Measurements from ENCODE around the gene PNPLA7. TPM values are rescaled to one million over a fixed set of nuclear protein-coding genes. Genes with fewer than 3 reads are reported as not detected.

The PNPLA7 gene
- total and polyA plus RNA-seq, 10 of the 15 experiments (the other 5 are each of a cell fraction or from before 2014, with no cell fraction given), result 0.04 to 0.85 (median 0.19) TPM; not detected in 1

GRCh38 chr9:137580209-137580953 lies 30.2 kb upstream of the PNPLA7 start:
- BruUV-seq (replicated peaks), result no TSS peak
- ATAC-seq (no peak), FAIRE-seq (no peak)

GRCh38 chr9:137579259-137579604 lies 29.0 kb upstream of the PNPLA7 start:
- WGBS (ENCODE audit: insufficient coverage, insufficient replicate concordance, low lambda C conversion rate, missing lambda C conversion rate), result 64% methylated on average over 19 of the region's 19 CpGs

More at GRCh38 chr9:137580209-137580953, 30.2 kb upstream of the PNPLA7 start:
- in situ Hi-C loops (cut with MboI), result no loop called here
- intact Hi-C loops (cut with micrococcal nuclease; ENCODE audit: unreplicated experiment), result no loop called here
- 80% methylated on average over 22 of the region's 23 CpGs for WGBS (ENCODE audit: insufficient coverage, insufficient replicate concordance, low lambda C conversion rate, missing lambda C conversion rate)
- ChIA-PET RAD21 (ENCODE audit: unreplicated experiment) (no interaction called here), POLR2A (no interaction called here), CTCF (interaction anchor here (1.2 to 2.3 kb wide), 5 partner anchors 22 to 93 kb away, joined by 3 to 6 read pairs (median 5); no protein-coding TSS in a partner anchor), SMC1A (ENCODE audit: uncharacterized antibody, unreplicated experiment) (no interaction called here)
- H3K79me2 ChIP-seq (ENCODE audit: control insufficient read depth, insufficient read depth, low read length), result peaks cover 24% of the 10 kb centered on the region
- peaks cover 16% of the 10 kb centered on the region for H3K4me1 ChIP-seq (ENCODE audit: control insufficient read depth, insufficient read depth, low read length)
- H3K27ac ChIP-seq (ENCODE audit: control insufficient read depth, insufficient read depth), result no peak overlapping the region
- H3K36me3 ChIP-seq (ENCODE audit: control insufficient read depth in 2 of 2, insufficient read depth in 2 of 2, low read length in 1 of 2), result peaks cover 2 to 10% of the 10 kb centered on the region in 2 experiments; a peak in 3 of 4 replicates
- DNase-seq (ENCODE audit: low read depth, low spot score), result no peak
- H4K20me1 ChIP-seq (ENCODE audit: control insufficient read depth, insufficient read depth), result no peaks in the 10 kb centered on the region
- H2AFZ ChIP-seq (ENCODE audit: control insufficient read depth, low read depth, low read length), result no peak overlapping the region
- TF ChIP-seq POLR2A (IDR thresholded peaks at IDR 0.05; ENCODE audit: low read depth, low read length) (peak; percentile 13; the same call in 1 of the 2 replicates), BMI1 (IDR thresholded peaks at IDR 0.05; ENCODE audit: borderline replicate concordance) (no peak), ATF7 (IDR thresholded peaks at IDR 0.05; ENCODE audit: low read depth) (no peak)
- no peaks in the 10 kb centered on the region for H3K9me3 ChIP-seq (replicated peaks; ENCODE audit: control insufficient read depth, insufficient read depth, low read length)
- H3K27me3 ChIP-seq (replicated peaks in 1 of 2; ENCODE audit: control insufficient read depth in 2 of 2, insufficient read depth in 2 of 2, low read length in 1 of 2), result no peaks in the 10 kb centered on the region
- H3K4me2 ChIP-seq (ENCODE audit: control insufficient read depth, insufficient read depth), result no peak overlapping the region
- H3K9ac ChIP-seq (ENCODE audit: control insufficient read depth, insufficient read depth, low read length), result no peak overlapping the region
- H3K4me3 ChIP-seq, result no peak overlapping the region

More at GRCh38 chr9:137579259-137579604, 29.0 kb upstream of the PNPLA7 start:
- Histone ChIP-seq H2AFZ (ENCODE audit: control insufficient read depth, low read depth, low read length) (peak overlapping the region; percentile 81), H3K4me3 (peak overlapping the region; percentile 86; the same call in 1 of the 2 replicates), H3K9me3 (replicated peaks; ENCODE audit: control insufficient read depth, insufficient read depth, low read length) (no peaks in the 10 kb centered on the region), H4K20me1 (ENCODE audit: control insufficient read depth, insufficient read depth) (no peaks in the 10 kb centered on the region), H3K36me3 (ENCODE audit: control insufficient read depth in 2 of 2, insufficient read depth in 2 of 2, low read length in 1 of 2) (peaks cover 4 to 14% of the 10 kb centered on the region in 2 experiments; a peak in 3 of 4 replicates), H3K4me1 (ENCODE audit: control insufficient read depth, insufficient read depth, low read length) (peaks cover 16% of the 10 kb centered on the region), H3K4me2 (ENCODE audit: control insufficient read depth, insufficient read depth) (peak overlapping the region; percentile 81), H3K9ac (ENCODE audit: control insufficient read depth, insufficient read depth, low read length) (peak overlapping the region; percentile 80; the same call in 1 of the 2 replicates), H3K79me2 (ENCODE audit: control insufficient read depth, insufficient read depth, low read length) (peaks cover 26% of the 10 kb centered on the region), H3K27me3 (replicated peaks in 1 of 2; ENCODE audit: control insufficient read depth in 2 of 2, insufficient read depth in 2 of 2, low read length in 1 of 2) (no peaks in the 10 kb centered on the region), H3K27ac (ENCODE audit: control insufficient read depth, insufficient read depth) (no peak overlapping the region)
- ChIA-PET SMC1A (ENCODE audit: uncharacterized antibody, unreplicated experiment) (no interaction called here), POLR2A (no interaction called here), CTCF (interaction anchor here (0.6 to 2.4 kb wide), 9 partner anchors 8 to 446 kb away, joined by 3 to 9 read pairs (median 4); partner anchors contain the start of gene MRPL41), RAD21 (ENCODE audit: unreplicated experiment) (no interaction called here)
- no peak for FAIRE-seq
- in situ Hi-C loops (cut with MboI), result no loop called here
- intact Hi-C loops (cut with micrococcal nuclease; ENCODE audit: unreplicated experiment), result loop anchor here (2.0 kb wide), 1 partner anchor 40 kb away; the partner anchor contains the start of gene EHMT1
- peak; percentile 15; the same call in 1 of the 2 replicates for TF ChIP-seq MLLT1 (IDR thresholded peaks at IDR 0.05)
- no peak for TF ChIP-seq SMAD5 (IDR thresholded peaks at IDR 0.05; ENCODE audit: low read depth)
- no peak for ATAC-seq
- no peak for DNase-seq (ENCODE audit: low read depth, low spot score)
- no TSS peak for BruUV-seq (replicated peaks)

All from GM12878 (cell line).